Peyer's patch (tissue), 4 donors: ENCODE results near the gene PTPRA.

ENCODE experiments used
- CTCF ChIP-seq, 6 experiments: fragments of 450-650 bp in 4 of 6; fragments of 200-600 bp in 2 of 6; sonication (generic) in 1 of 6; IDR thresholded peaks; one replicate each; pipeline ENCODE4 v1.5.1; 2017 to 2019; ENCODE audit warnings: antibody characterized with exemption in 6 of 6, mild to moderate bottlenecking in 3 of 6, moderate library complexity in 1 of 6
- POLR2A ChIP-seq, 2 donors: fragments of 450-650 bp; IDR thresholded peaks; one replicate each; pipeline ENCODE4 v1.5.1; 2017; ENCODE audit warnings: antibody characterized with exemption in 2 of 2, mild to moderate bottlenecking in 2 of 2, moderate library complexity in 2 of 2

- TF ChIP-seq POLR2A (IDR thresholded peaks at IDR 0.05) (no peak), CTCF (IDR thresholded peaks at IDR 0.05) (no peak)
These were observed 194.8 kb downstream of the PTPRA start for GRCh38 chr20:3068075-3068474.
